GM18508 (cell line): ENCODE data around the gene RALGAPA1.
"Not testable (repeated sequence)": the region's sequence is repeated elsewhere in the genome, so short reads cannot be mapped to it uniquely, and the experiment has no call there.

Experiments
- ATAC-seq: cut with Tn5 transposase; IDR thresholded peaks from one replicate; pipeline ENCODE4 v1.9.1; 2021; ENCODE audit warnings: moderate number of reproducible peaks; ENCODE audit not compliant: insufficient read depth, unreplicated experiment

RALGAPA1 gene

GRCh38 chr14:35822501-35822900, 13.4 kb upstream of the RALGAPA1 start:
- ATAC-seq = no peak

GRCh38 chr14:35821564-35822411, 12.7 kb upstream of the RALGAPA1 start:
- ATAC-seq = no peak

- ATAC-seq = no peak
Observed at GRCh38 chr14:35819591-35820540, 10.8 kb upstream of the RALGAPA1 start.

- no peak for ATAC-seq
Observed at GRCh38 chr14:35818346-35819115, 9.4 kb upstream of the RALGAPA1 start.

- ATAC-seq = no peak
Observed at GRCh38 chr14:35814371-35815005, 5.4 kb upstream of the RALGAPA1 start.

- ATAC-seq = no peak
Observed at GRCh38 chr14:35810963-35811362, 1.9 kb upstream of the RALGAPA1 start.

- no peak for ATAC-seq
Observed at GRCh38 chr14:35809597-35809996, 502 bp upstream of the RALGAPA1 start.

- ATAC-seq = no peak
Observed at GRCh38 chr14:35808076-35808637, 938 bp downstream of the RALGAPA1 start.

- no peak for ATAC-seq
Observed at GRCh38 chr14:35807131-35807961, 1.7 kb downstream of the RALGAPA1 start.

GRCh38 chr14:35806006-35806907, 2.8 kb downstream of the RALGAPA1 start:
- ATAC-seq = no peak

- no peak for ATAC-seq
Observed at GRCh38 chr14:35797796-35798195, 11.3 kb downstream of the RALGAPA1 start.

- ATAC-seq = no peak
Observed at GRCh38 chr14:35789651-35790050, 19.4 kb downstream of the RALGAPA1 start.

- no peak for ATAC-seq
Observed at GRCh38 chr14:35786856-35787255, 22.2 kb downstream of the RALGAPA1 start.

- no peak for ATAC-seq
Observed at GRCh38 chr14:35783699-35784098, 25.4 kb downstream of the RALGAPA1 start.

- ATAC-seq = no peak
Observed at GRCh38 chr14:35779368-35779767, 29.7 kb downstream of the RALGAPA1 start.

GRCh38 chr14:35777550-35777949, 31.5 kb downstream of the RALGAPA1 start:
- ATAC-seq = not testable (repeated sequence)

GRCh38 chr14:35776823-35777222, 32.3 kb downstream of the RALGAPA1 start:
- ATAC-seq = no peak

- not testable (repeated sequence) for ATAC-seq
Observed at GRCh38 chr14:35776085-35776484, 33.0 kb downstream of the RALGAPA1 start.
